DOHH2 (cell line): Measurements from ENCODE around the gene MYOG.

Source experiments
- CTCF ChIP-seq: fragments of 200-600 bp; sonication (generic); IDR thresholded peaks from one replicate; pipeline ENCODE4 v1.5.1; 2014; ENCODE audit warnings: antibody characterized with exemption, mild to moderate bottlenecking, low read depth, low read length; ENCODE audit not compliant: poor library complexity, severe bottlenecking
- EZH2phosphoT487 ChIP-seq: fragments of 200-600 bp; sonication (generic); IDR thresholded peaks from 2 replicates; pipeline ENCODE4 v1.6.1; 2017; ENCODE audit warnings: borderline replicate concordance, mild to moderate bottlenecking, antibody characterized with exemption, low read length, moderate library complexity, mixed read lengths

GRCh38 chr1:203124546-203125317 is 38.9 kb upstream of the MYOG start:
- TF ChIP-seq CTCF (no peak), EZH2phosphoT487 (no peak)
